IMR-90 (cell line): ENCODE data around the gene ENKUR. TPM values are rescaled to one million over a fixed set of nuclear protein-coding genes. Genes with fewer than 3 reads are reported as not detected.

ENCODE experiments used
- ATAC-seq: fragments of 200-7000 bp; cut with Tn5 transposase; 2 replicates; pipeline ENCODE4 v1.9.1; 2020; ENCODE audit warnings: low read depth, mild to moderate bottlenecking, moderate library complexity
- BruUV-seq: library from RNA; stranded (reverse); fragments of 400-500 nt; replicated peaks from 2 replicates; lab custom pipeline; 2021; lab: Mats Ljungman, UMichigan
- CTCF ChIA-PET: fragments of 300-600 bp; formaldehyde crosslinking; extraction: SDS; loops from one replicate; lab custom pipeline; 2021; ENCODE audit warnings: antibody characterized with exemption; lab: Yijun Ruan, JAX
- POLR2A ChIA-PET: fragments of 300-600 bp; sonication (Branson Sonifier 250); formaldehyde crosslinking; loops from one replicate; lab custom pipeline; 2022; ENCODE audit warnings: antibody characterized with exemption; ENCODE audit not compliant: unreplicated experiment; lab: Charles Lee
- DNase-seq: peaks from one replicate; pipeline ENCODE4 v3.0.0; 2013
- H2AFZ ChIP-seq: replicated peaks from 2 replicates; pipeline ENCODE3; 2013; ENCODE audit warnings: low read length, mild to moderate bottlenecking; ENCODE audit not compliant: poor library complexity
- H2AK5ac ChIP-seq: 2 replicates; pipeline ENCODE4 v1.6.1; 2013; ENCODE audit warnings: low read depth, low read length, inconsistent platforms
- H2AK9ac ChIP-seq: replicated peaks from 2 replicates; pipeline ENCODE3; 2013; ENCODE audit warnings: mild to moderate bottlenecking, low read depth, low read length, moderate library complexity; ENCODE audit not compliant: poor library complexity
- H2BK120ac ChIP-seq: 2 replicates; pipeline ENCODE4 v1.6.1; 2013; ENCODE audit warnings: low read depth, low read length, inconsistent platforms
- H2BK15ac ChIP-seq: 3 replicates; pipeline ENCODE4 v1.6.1; 2013; ENCODE audit warnings: low read depth, low read length, inconsistent platforms
- H2BK20ac ChIP-seq: 2 replicates; pipeline ENCODE4 v1.6.1; 2013; ENCODE audit warnings: low read depth, mild to moderate bottlenecking, inconsistent platforms, low read length, moderate library complexity
- H2BK5ac ChIP-seq: 2 replicates; pipeline ENCODE4 v1.6.1; 2013; ENCODE audit warnings: mild to moderate bottlenecking, low read depth, low read length, inconsistent platforms; ENCODE audit not compliant: poor library complexity, severe bottlenecking
- H3K14ac ChIP-seq: replicated peaks from 2 replicates; pipeline ENCODE4 v1.6.1; 2013; ENCODE audit warnings: low read depth, low read length, inconsistent platforms
- H3K18ac ChIP-seq: 2 replicates; pipeline ENCODE4 v1.6.1; 2013; ENCODE audit warnings: low read depth, low read length, control low read depth
- H3K23ac ChIP-seq: 2 replicates; pipeline ENCODE4 v1.6.1; 2013; ENCODE audit warnings: low read depth, low read length, inconsistent platforms
- H3K27ac ChIP-seq: 2 replicates; pipeline ENCODE4 v1.5.1; 2013; ENCODE audit warnings: mild to moderate bottlenecking, control low read depth, low read length; ENCODE audit not compliant: insufficient read depth
- H3K27me3 ChIP-seq: 2 replicates; pipeline ENCODE4 v1.6.1; 2013; ENCODE audit warnings: low read length; ENCODE audit not compliant: control insufficient read depth, insufficient read depth
- H3K36me3 ChIP-seq: 2 replicates; pipeline ENCODE4 v1.6.1; 2013; ENCODE audit warnings: low read length, mixed read lengths; ENCODE audit not compliant: control insufficient read depth, insufficient read depth
- H3K4ac ChIP-seq: 2 replicates; pipeline ENCODE4 v1.6.1; 2013; ENCODE audit warnings: low read depth, low read length, inconsistent platforms
- H3K4me1 ChIP-seq: 2 replicates; pipeline ENCODE4 v1.6.1; 2013; ENCODE audit warnings: low read length, mixed read lengths; ENCODE audit not compliant: control insufficient read depth, insufficient read depth
- H3K4me2 ChIP-seq: 2 replicates; pipeline ENCODE4 v1.6.1; 2013; ENCODE audit warnings: low read depth, mild to moderate bottlenecking, control low read depth, low read length, moderate library complexity
- H3K4me3 ChIP-seq: 2 replicates; pipeline ENCODE4 v1.5.1; 2013; ENCODE audit warnings: low read depth, mild to moderate bottlenecking, control low read depth, low read length, moderate library complexity; ENCODE audit not compliant: insufficient read depth
- H3K56ac ChIP-seq: 2 replicates; pipeline ENCODE4 v1.6.1; 2013; ENCODE audit warnings: low read length, inconsistent platforms; ENCODE audit not compliant: insufficient read depth; ENCODE audit errors: extremely low read depth
- H3K79me1 ChIP-seq, 2 experiments: 2 replicates each; pipeline ENCODE4 v1.6.1; 2013; ENCODE audit warnings: low read length in 2 of 2, inconsistent platforms in 1 of 2, low read depth in 1 of 2
- H3K9ac ChIP-seq: 2 replicates; pipeline ENCODE4 v1.6.1; 2013; ENCODE audit warnings: low read depth, low read length, control low read depth
- H3K9me1 ChIP-seq: 2 replicates; pipeline ENCODE4 v1.6.1; 2013; ENCODE audit warnings: low read length, inconsistent platforms; ENCODE audit not compliant: insufficient read depth
- H3K9me3 ChIP-seq: 2 replicates; pipeline ENCODE4 v1.6.1; 2013; ENCODE audit warnings: low read length; ENCODE audit not compliant: control insufficient read depth, insufficient read depth
- H4K20me1 ChIP-seq: 2 replicates; pipeline ENCODE4 v1.6.1; 2013; ENCODE audit warnings: low read length, inconsistent platforms; ENCODE audit not compliant: insufficient read depth
- H4K5ac ChIP-seq: 2 replicates; pipeline ENCODE4 v1.6.1; 2013; ENCODE audit warnings: mild to moderate bottlenecking, low read depth, low read length, control low read depth
- H4K8ac ChIP-seq, 2 experiments: 2 replicates each; pipeline ENCODE4 v1.6.1; 2013; ENCODE audit warnings: low read depth in 2 of 2, low read length in 2 of 2, control low read depth in 1 of 2, inconsistent platforms in 1 of 2
- H4K91ac ChIP-seq: 2 replicates; pipeline ENCODE4 v1.6.1; 2013; ENCODE audit warnings: low read depth, low read length, inconsistent platforms; ENCODE audit not compliant: insufficient read depth
- CEBPB ChIP-seq: IDR thresholded peaks from 2 replicates; pipeline ENCODE4 v1.6.1; 2012; ENCODE audit warnings: low read depth, low read length, improper control_type of control experiment
- CHD1 ChIP-seq: IDR thresholded peaks from 2 replicates; pipeline ENCODE4 v1.6.1; 2012; ENCODE audit warnings: low read depth, low read length, improper control_type of control experiment
- CTCF ChIP-seq: conservative IDR thresholded peaks from 2 replicates; pipeline ENCODE4 v1.5.1; 2012; ENCODE audit warnings: mild to moderate bottlenecking, low read depth, low read length, improper control_type of control experiment
- FOS ChIP-seq: fragments of 150-350 bp; IDR thresholded peaks from 2 replicates; pipeline ENCODE4 v1.6.1; 2016; ENCODE audit warnings: low read depth, low read length
- MAFK ChIP-seq: IDR thresholded peaks from 2 replicates; pipeline ENCODE4 v1.6.1; 2012; ENCODE audit warnings: low read depth, low read length, improper control_type of control experiment
- MAZ ChIP-seq: IDR thresholded peaks from 2 replicates; pipeline ENCODE4 v1.6.1; 2012; ENCODE audit warnings: low read depth, mild to moderate bottlenecking, low read length, improper control_type of control experiment, moderate library complexity, borderline replicate concordance
- MXI1 ChIP-seq: IDR thresholded peaks from 2 replicates; pipeline ENCODE4 v1.6.1; 2012; ENCODE audit warnings: low read depth, mild to moderate bottlenecking, low read length, moderate library complexity, borderline replicate concordance
- POLR2A ChIP-seq: IDR thresholded peaks from 2 replicates; pipeline ENCODE4 v1.6.1; 2012; ENCODE audit warnings: mild to moderate bottlenecking, low read depth, low read length
- SMC3 ChIP-seq: fragments of 150-350 bp; IDR thresholded peaks from 2 replicates; pipeline ENCODE4 v1.6.1; 2016; ENCODE audit warnings: low read depth, mild to moderate bottlenecking, antibody characterized with exemption, low read length, moderate library complexity
- dilution Hi-C: fragments of 300-500 bp; cut with HindIII; formaldehyde crosslinking; loops from one replicate; pipeline ENCODE4 v1.14.3; 2018; ENCODE audit warnings: low sequenced_read_pairs; ENCODE audit not compliant: unreplicated experiment
- in situ Hi-C: fragments of 300-500 bp; cut with MboI; formaldehyde crosslinking; loops from 3 replicates; pipeline ENCODE4 v1.14.3; 2019; ENCODE audit warnings: low sequenced_read_pairs, inconsistent platforms, mixed read lengths
- intact Hi-C: fragments of 100-400 bp; cut with micrococcal nuclease; formaldehyde crosslinking; loops from 2 replicates; pipeline ENCODE4 v1.10.0; 2022
- polyA plus RNA-seq, 3 experiments: library from polyadenylated mRNA; depleted of rRNA; stranded (reverse); fragments of >200 nt; gene quantifications; 2 replicates each; pipeline ENCODE4 v1.2.3, GENCODE V29; 2012; ENCODE audit warnings: low replicate concordance in 1 of 3
- total RNA-seq: library from RNA; depleted of rRNA; stranded (reverse); fragments of >200 nt; gene quantifications from 2 replicates; pipeline ENCODE4 v1.2.3, GENCODE V29; 2012
- TF ChIP-seq, protein P1 (sequence below): fragments of 150-350 bp; IDR thresholded peaks from 2 replicates; pipeline ENCODE4 v1.6.1; 2016; ENCODE audit warnings: low read depth, mild to moderate bottlenecking, low read length, moderate library complexity, borderline replicate concordance

ENKUR gene
- total and polyA plus RNA-seq, 2 of the 4 experiments (the other 2 are of a cell fraction), result not detected

- H2AK5ac ChIP-seq, result no peak overlapping the region
These were observed 23.6 kb upstream of the ENKUR start for GRCh38 chr10:25039531-25039930.

More at GRCh38 chr10:25039531-25039930, 23.6 kb upstream of the ENKUR start:
- TF ChIP-seq CHD1, result no peak
- no peak for TF ChIP-seq POLR2A
- TF ChIP-seq, protein P1, sequence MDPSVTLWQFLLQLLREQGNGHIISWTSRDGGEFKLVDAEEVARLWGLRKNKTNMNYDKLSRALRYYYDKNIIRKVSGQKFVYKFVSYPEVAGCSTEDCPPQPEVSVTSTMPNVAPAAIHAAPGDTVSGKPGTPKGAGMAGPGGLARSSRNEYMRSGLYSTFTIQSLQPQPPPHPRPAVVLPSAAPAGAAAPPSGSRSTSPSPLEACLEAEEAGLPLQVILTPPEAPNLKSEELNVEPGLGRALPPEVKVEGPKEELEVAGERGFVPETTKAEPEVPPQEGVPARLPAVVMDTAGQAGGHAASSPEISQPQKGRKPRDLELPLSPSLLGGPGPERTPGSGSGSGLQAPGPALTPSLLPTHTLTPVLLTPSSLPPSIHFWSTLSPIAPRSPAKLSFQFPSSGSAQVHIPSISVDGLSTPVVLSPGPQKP, result no peak
- TF ChIP-seq MAZ, result no peak
- no peak for TF ChIP-seq FOS
- TF ChIP-seq CTCF, result no peak
- no peak for TF ChIP-seq MXI1
- TF ChIP-seq SMC3, result no peak
- no peak for TF ChIP-seq CEBPB
- TF ChIP-seq MAFK, result no peak
- Histone ChIP-seq H2AK9ac (no peak overlapping the region), H3K9ac (no peak overlapping the region), H3K4me3 (no peak overlapping the region), H3K9me3 (no peaks in the 10 kb centered on the region), H2BK15ac (no peak overlapping the region), H3K79me1 (no peaks in the 10 kb centered on the region), H3K27ac (no peak overlapping the region), H3K4me2 (no peak overlapping the region), H3K4ac (no peak overlapping the region), H4K5ac (no peak overlapping the region), H3K36me3 (no peaks in the 10 kb centered on the region), H3K56ac (no peak overlapping the region), H4K91ac (no peak overlapping the region), H3K23ac (no peak overlapping the region), H3K4me1 (no peaks in the 10 kb centered on the region), H2BK5ac (no peak overlapping the region), H3K18ac (no peak overlapping the region), H3K14ac (no peak overlapping the region), H2BK120ac (no peak overlapping the region), H3K27me3 (peaks cover 6% of the 10 kb centered on the region; the same call in 1 of the 2 replicates), H2AFZ (no peak overlapping the region), H4K20me1 (no peaks in the 10 kb centered on the region), H4K8ac (no peak overlapping the region), H3K9me1 (no peaks in the 10 kb centered on the region), H2BK20ac (no peak overlapping the region)
- ATAC-seq, result no peak
- ChIA-PET CTCF (interaction anchor here (0.9 kb wide), 1 partner anchor 42 kb away, joined by 3 read pairs; no protein-coding TSS in a partner anchor), POLR2A (no interaction called here)
- intact Hi-C loops (no loop called here), in situ Hi-C loops (no loop called here), dilution Hi-C loops (no loop called here)
- DNase-seq, result no peak
- BruUV-seq, result no TSS peak
